ENCODE data around the gene IL1RAPL1.

DNA sequence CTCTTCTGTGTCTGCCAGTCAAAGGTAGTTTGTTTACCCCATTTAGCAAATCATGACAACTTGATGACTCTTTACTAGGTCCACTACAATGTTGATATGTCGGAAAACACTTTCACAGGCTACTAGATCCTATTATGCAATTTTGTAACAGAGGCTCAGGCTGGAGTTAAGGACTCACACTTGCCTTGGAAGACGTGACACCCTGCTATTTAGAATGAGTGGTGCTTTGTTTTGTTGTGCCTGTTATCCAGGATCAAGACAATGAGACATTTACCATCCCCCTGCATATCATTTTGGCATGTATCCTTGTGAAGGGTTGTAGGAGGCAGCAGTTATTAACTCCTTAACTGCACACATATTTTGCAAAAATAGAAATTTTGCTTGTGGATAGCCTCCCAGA lies 263.7 kb downstream of the IL1RAPL1 start:
- TF ChIP-seq, protein P1, sequence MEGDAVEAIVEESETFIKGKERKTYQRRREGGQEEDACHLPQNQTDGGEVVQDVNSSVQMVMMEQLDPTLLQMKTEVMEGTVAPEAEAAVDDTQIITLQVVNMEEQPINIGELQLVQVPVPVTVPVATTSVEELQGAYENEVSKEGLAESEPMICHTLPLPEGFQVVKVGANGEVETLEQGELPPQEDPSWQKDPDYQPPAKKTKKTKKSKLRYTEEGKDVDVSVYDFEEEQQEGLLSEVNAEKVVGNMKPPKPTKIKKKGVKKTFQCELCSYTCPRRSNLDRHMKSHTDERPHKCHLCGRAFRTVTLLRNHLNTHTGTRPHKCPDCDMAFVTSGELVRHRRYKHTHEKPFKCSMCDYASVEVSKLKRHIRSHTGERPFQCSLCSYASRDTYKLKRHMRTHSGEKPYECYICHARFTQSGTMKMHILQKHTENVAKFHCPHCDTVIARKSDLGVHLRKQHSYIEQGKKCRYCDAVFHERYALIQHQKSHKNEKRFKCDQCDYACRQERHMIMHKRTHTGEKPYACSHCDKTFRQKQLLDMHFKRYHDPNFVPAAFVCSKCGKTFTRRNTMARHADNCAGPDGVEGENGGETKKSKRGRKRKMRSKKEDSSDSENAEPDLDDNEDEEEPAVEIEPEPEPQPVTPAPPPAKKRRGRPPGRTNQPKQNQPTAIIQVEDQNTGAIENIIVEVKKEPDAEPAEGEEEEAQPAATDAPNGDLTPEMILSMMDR (IDR thresholded peaks at IDR 0.05), result no peak
- no peak for TF ChIP-seq POLR2AphosphoS5 (IDR thresholded peaks at IDR 0.05)

Data from suprapubic skin (tissue), 3 donors.